Measurements from ENCODE around the gene MIER3. TPM values are rescaled to one million over a fixed set of nuclear protein-coding genes. Genes with fewer than 3 reads are reported as not detected.
A peak's percentile ranks its signal among the peaks of the same experiment; 100 is the strongest.

Gene MIER3
- total RNA-seq, 2 donors from 2014 or later: 7.8 to 26.0 TPM

DNA sequence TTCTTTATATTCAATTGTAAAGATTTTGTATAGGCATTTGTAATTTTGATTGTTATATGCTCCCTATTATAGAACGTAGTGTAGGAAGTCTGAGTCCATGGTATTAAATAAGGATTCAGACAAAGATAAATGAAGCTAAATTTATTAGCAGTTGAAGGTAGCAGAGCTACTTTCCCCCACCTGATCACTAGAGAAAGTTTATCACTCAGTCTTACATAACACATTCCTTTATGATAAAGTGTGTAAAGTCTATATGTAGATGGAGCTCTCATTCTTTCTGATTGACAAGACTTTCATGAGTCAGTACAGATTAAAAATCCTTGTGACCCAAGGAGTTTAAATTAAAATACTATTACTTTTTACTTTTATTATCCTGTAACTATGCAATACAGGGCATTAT lies 2.3 kb upstream of the MIER3 start:
- Histone ChIP-seq H3K4me1 (peaks cover 12% of the 10 kb centered on the region), H3K9me3 (no peaks in the 10 kb centered on the region), H3K4me3 (no peak overlapping the region), H3K27ac (no peak overlapping the region), H3K27me3 (no peaks in the 10 kb centered on the region), H3K36me3 (replicated peaks in 1 of 2; ENCODE audit: insufficient read depth in 1 of 2, low read depth in 2 of 2) (no peaks in the 10 kb centered on the region)
- DNase-seq: no peak
- intact Hi-C loops (cut with DNase I): no loop called here
- ATAC-seq: no peak
- 94% methylated on average over 1 of the region's 1 CpG for WGBS, 2 donors
- TF ChIP-seq, protein P1, sequence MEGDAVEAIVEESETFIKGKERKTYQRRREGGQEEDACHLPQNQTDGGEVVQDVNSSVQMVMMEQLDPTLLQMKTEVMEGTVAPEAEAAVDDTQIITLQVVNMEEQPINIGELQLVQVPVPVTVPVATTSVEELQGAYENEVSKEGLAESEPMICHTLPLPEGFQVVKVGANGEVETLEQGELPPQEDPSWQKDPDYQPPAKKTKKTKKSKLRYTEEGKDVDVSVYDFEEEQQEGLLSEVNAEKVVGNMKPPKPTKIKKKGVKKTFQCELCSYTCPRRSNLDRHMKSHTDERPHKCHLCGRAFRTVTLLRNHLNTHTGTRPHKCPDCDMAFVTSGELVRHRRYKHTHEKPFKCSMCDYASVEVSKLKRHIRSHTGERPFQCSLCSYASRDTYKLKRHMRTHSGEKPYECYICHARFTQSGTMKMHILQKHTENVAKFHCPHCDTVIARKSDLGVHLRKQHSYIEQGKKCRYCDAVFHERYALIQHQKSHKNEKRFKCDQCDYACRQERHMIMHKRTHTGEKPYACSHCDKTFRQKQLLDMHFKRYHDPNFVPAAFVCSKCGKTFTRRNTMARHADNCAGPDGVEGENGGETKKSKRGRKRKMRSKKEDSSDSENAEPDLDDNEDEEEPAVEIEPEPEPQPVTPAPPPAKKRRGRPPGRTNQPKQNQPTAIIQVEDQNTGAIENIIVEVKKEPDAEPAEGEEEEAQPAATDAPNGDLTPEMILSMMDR (IDR thresholded peaks at IDR 0.05): no peak
- no peak for TF ChIP-seq POLR2A (IDR thresholded peaks at IDR 0.05)

DNA sequence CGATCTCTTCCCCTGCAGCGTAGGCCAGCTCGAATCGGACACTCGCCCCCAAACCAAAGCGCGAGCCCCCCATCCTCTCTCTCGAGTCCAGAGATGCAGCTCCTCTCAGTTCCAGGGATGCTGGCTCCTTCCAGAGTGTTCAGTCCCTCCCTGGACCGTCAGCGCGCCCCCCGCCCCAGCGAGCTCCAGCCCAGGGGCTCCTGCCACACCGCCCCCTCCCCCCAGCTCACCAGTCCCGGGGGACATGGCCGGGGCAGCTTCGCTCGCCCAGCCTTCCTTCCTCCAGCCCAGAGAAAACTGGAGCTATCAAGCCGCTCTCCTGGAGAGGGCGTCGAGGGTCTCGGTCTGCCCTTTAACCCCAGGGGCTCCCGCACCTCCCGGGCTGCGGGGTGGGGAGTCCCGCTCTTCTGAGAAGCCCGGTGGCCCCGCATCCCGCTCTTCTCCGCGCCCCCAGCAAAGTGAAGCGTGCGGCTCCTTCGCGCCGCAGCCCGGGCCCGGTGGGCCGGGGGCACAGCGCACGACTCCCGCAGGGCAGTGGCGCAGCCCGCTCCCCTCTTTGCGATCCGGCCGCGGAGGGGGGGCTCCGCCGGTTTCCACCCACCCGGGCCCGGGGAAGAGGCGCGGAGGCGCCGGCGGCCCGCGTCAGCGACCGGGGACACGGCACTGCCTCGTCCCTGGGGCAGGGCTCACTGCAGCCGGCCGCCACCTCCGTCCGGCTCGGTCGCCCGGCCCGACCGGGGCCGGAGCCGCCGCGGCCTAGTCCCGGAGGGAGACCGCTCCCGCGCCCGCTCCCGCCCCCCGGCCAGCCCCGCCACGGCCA lies 587 bp downstream of the MIER3 start:
- intact Hi-C loops (cut with DNase I): no loop called here
- Histone ChIP-seq H3K27ac (peak overlapping the region; percentile 66 to 85 (median 80)), H3K4me3 (peak overlapping the region; percentile 64 to 79), H3K4me1 (peaks cover 12% of the 10 kb centered on the region), H3K27me3 (no peaks in the 10 kb centered on the region), H3K36me3 (replicated peaks in 1 of 2; ENCODE audit: insufficient read depth in 1 of 2, low read depth in 2 of 2) (no peaks in the 10 kb centered on the region), H3K9me3 (no peaks in the 10 kb centered on the region)
- WGBS, 2 donors: 0 to 1% methylated on average over 4 to 77 of the region's 85 CpGs
- peak; percentile 65 for ATAC-seq
- TF ChIP-seq, protein P1 (IDR thresholded peaks at IDR 0.05): no peak
- TF ChIP-seq POLR2A (IDR thresholded peaks at IDR 0.05): no peak
- peak; percentile 7 to 35 (median 16) for DNase-seq

DNA sequence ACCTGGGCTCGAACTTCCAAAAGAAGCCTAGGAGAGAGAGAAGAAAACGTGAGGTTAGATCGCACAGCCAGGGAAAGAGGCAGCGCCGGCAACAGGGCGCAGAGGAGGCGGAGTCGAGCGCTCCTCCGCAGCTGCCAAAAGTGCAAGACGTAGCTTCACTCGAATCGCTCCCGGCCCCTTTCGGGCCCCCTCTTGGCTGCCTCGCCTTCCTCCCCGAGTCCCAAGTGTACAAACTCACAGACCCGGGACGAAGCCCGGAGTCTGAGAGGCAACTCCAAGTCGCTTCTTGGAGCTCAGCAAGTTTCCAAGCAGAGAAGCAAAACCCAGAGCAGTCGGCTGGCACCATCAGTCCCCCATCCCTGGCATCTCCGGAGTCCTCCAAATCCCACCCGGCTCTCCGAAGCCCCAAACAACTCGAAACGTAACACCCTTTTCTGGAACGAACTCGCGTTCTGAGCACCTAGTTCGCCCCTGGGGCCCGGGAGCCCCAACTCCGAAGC lies 1.2 kb downstream of the MIER3 start:
- WGBS, 2 donors: 0 to 1% methylated on average over 33 of the region's 33 CpGs

DNA sequence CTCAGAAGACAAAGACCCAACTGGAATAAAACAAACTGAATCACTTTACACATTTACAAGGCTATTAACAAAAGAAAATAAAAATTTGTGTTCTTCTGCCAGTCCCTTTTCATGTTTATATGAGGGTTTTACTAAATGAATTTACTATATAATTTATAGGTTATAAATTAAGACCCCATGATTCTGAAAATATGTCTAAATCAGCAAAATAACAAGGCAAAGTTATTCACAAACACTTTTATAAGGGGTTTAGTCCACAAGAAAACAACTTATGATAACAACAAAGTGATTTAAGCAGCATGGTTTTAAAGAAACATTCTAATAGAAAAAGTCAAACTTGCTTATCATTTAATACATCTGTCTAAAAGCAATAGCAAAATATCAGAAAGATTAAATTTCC lies 4.9 kb downstream of the MIER3 start:
- Histone ChIP-seq H3K27me3 (no peaks in the 10 kb centered on the region), H3K27ac (no peak overlapping the region), H3K4me3 (no peak overlapping the region), H3K4me1 (peaks cover 12% of the 10 kb centered on the region), H3K36me3 (replicated peaks in 1 of 2; ENCODE audit: insufficient read depth in 1 of 2, low read depth in 2 of 2) (peaks cover 3 to 7% of the 10 kb centered on the region in 2 donors), H3K9me3 (no peaks in the 10 kb centered on the region)
- intact Hi-C loops (cut with DNase I): no loop called here
- no peak for DNase-seq
- no peak for ATAC-seq
- no peak for TF ChIP-seq POLR2A (IDR thresholded peaks at IDR 0.05)
- TF ChIP-seq, protein P1 (IDR thresholded peaks at IDR 0.05): no peak

More for the DNA sequence above, 1.2 kb downstream of the MIER3 start:
- H3K27ac ChIP-seq: peak overlapping the region in 3 of 4 donors; percentile 79 to 85 (median 81)
- H3K9me3 ChIP-seq: no peaks in the 10 kb centered on the region
- intact Hi-C loops (cut with DNase I): no loop called here
- H3K36me3 ChIP-seq (replicated peaks in 1 of 2; ENCODE audit: insufficient read depth in 1 of 2, low read depth in 2 of 2): peaks cover 0 to 4% of the 10 kb centered on the region in 2 donors
- H3K27me3 ChIP-seq: no peaks in the 10 kb centered on the region
- DNase-seq: peak; percentile 50 to 66 (median 58)
- ATAC-seq: peak; percentile 22
- TF ChIP-seq, protein P1 (IDR thresholded peaks at IDR 0.05): no peak
- peak in 1 of 3 donors; percentile 15 for TF ChIP-seq POLR2A (IDR thresholded peaks at IDR 0.05)
- peak overlapping the region; percentile 64 to 79 for H3K4me3 ChIP-seq
- peaks cover 12% of the 10 kb centered on the region for H3K4me1 ChIP-seq

All from body of pancreas (tissue), 4 donors.